ENCODE results near the gene BCAS3. TPM values are rescaled to one million over a fixed set of nuclear protein-coding genes. Genes with fewer than 3 reads are reported as not detected.

BCAS3 gene
- total RNA-seq, 2 experiments from 2014 or later: 20.1 to 31.8 TPM

GRCh38 chr17:61414936-61415251 lies 737.2 kb downstream of the BCAS3 start:
- Mint-ChIP-seq H3K9me3 (no peaks in the 10 kb centered on the region), H3K27ac (no peak overlapping the region), H3K36me3 (ENCODE audit: low read depth) (no peaks in the 10 kb centered on the region), H3K4me3 (peak overlapping the region; percentile 31), H3K27me3 (peaks cover 41% of the 10 kb centered on the region), H3K4me1 (ENCODE audit: low read depth) (peaks cover 10% of the 10 kb centered on the region)
- DNase-seq (no peak), ATAC-seq (ENCODE audit: poor library complexity) (no peak)
- TF ChIP-seq, protein P1, sequence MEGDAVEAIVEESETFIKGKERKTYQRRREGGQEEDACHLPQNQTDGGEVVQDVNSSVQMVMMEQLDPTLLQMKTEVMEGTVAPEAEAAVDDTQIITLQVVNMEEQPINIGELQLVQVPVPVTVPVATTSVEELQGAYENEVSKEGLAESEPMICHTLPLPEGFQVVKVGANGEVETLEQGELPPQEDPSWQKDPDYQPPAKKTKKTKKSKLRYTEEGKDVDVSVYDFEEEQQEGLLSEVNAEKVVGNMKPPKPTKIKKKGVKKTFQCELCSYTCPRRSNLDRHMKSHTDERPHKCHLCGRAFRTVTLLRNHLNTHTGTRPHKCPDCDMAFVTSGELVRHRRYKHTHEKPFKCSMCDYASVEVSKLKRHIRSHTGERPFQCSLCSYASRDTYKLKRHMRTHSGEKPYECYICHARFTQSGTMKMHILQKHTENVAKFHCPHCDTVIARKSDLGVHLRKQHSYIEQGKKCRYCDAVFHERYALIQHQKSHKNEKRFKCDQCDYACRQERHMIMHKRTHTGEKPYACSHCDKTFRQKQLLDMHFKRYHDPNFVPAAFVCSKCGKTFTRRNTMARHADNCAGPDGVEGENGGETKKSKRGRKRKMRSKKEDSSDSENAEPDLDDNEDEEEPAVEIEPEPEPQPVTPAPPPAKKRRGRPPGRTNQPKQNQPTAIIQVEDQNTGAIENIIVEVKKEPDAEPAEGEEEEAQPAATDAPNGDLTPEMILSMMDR (IDR thresholded peaks at IDR 0.05): no peak
- Histone ChIP-seq H3K36me3 (ENCODE audit: insufficient read depth, low read length) (no peaks in the 10 kb centered on the region), H3K9me3 (ENCODE audit: control insufficient read depth in 1 of 2, insufficient read depth in 1 of 2, low read length in 2 of 2) (peaks cover 0 to 25% of the 10 kb centered on the region in 2 experiments), H3K4me3 (ENCODE audit: low read length) (no peak overlapping the region), H3K27ac (ENCODE audit: low read depth in 1 of 2, low read length in 2 of 2) (no peak overlapping the region), H3K27me3 (ENCODE audit: control insufficient read depth in 1 of 2, insufficient read depth in 2 of 2, low read length in 2 of 2) (peaks cover 26 to 28% of the 10 kb centered on the region in 2 experiments), H3K4me1 (ENCODE audit: insufficient read depth, low read length) (peaks cover 45% of the 10 kb centered on the region)
- intact Hi-C loops (cut with DNase I, micrococcal nuclease): loop anchor here (5.0 to 10.0 kb wide), 4 partner anchors 422 to 693 kb away; partner anchors contain the start of genes INTS2 (in 1 of the 2) and MED13 (in 1 of the 2)
- CTCF ChIA-PET: no interaction called here
- POLR2A ChIA-PET: no interaction called here

GRCh38 chr17:61415374-61416210 lies 737.9 kb downstream of the BCAS3 start:
- no peaks in the 10 kb centered on the region for H3K9me3 Mint-ChIP-seq
- CTCF ChIA-PET: no interaction called here
- DNase-seq (peak in 1 of 14 experiments; percentile 7), ATAC-seq (ENCODE audit: poor library complexity) (no peak)
- peaks cover 41% of the 10 kb centered on the region for H3K27me3 Mint-ChIP-seq
- peaks cover 0 to 18% of the 10 kb centered on the region in 2 experiments for H3K9me3 ChIP-seq (ENCODE audit: control insufficient read depth in 1 of 2, insufficient read depth in 1 of 2, low read length in 2 of 2)
- no peaks in the 10 kb centered on the region for H3K36me3 Mint-ChIP-seq (ENCODE audit: low read depth)
- peak overlapping the region; percentile 31 for H3K4me3 Mint-ChIP-seq
- H3K27ac ChIP-seq (ENCODE audit: low read depth in 1 of 2, low read length in 2 of 2): no peak overlapping the region
- TF ChIP-seq, protein P1 (IDR thresholded peaks at IDR 0.05): no peak
- peaks cover 19 to 23% of the 10 kb centered on the region in 2 experiments for H3K27me3 ChIP-seq (ENCODE audit: control insufficient read depth in 1 of 2, insufficient read depth in 2 of 2, low read length in 2 of 2)
- peaks cover 38% of the 10 kb centered on the region for H3K4me1 ChIP-seq (ENCODE audit: insufficient read depth, low read length)
- POLR2A ChIA-PET: no interaction called here
- intact Hi-C loops (cut with DNase I, micrococcal nuclease): loop anchor here (10.0 kb wide), 2 partner anchors 509 to 649 kb away; partner anchors contain the start of genes INTS2 (in 1 of the 2) and MED13 (in 1 of the 2)
- H3K36me3 ChIP-seq (ENCODE audit: insufficient read depth, low read length): no peaks in the 10 kb centered on the region
- peaks cover 3% of the 10 kb centered on the region for H3K4me1 Mint-ChIP-seq (ENCODE audit: low read depth)
- H3K4me3 ChIP-seq (ENCODE audit: low read length): no peak overlapping the region
- no peak overlapping the region for H3K27ac Mint-ChIP-seq

- no peaks in the 10 kb centered on the region for H3K36me3 Mint-ChIP-seq (ENCODE audit: low read depth)
- ChIA-PET POLR2A (no interaction called here), CTCF (no interaction called here)
- DNase-seq: peak in 1 of 14 experiments; percentile 9
- no peak overlapping the region for H3K4me3 ChIP-seq (ENCODE audit: low read length)
- peaks cover 33% of the 10 kb centered on the region for H3K4me1 ChIP-seq (ENCODE audit: insufficient read depth, low read length)
- H3K27me3 Mint-ChIP-seq: peaks cover 44% of the 10 kb centered on the region
- no peak overlapping the region for H3K27ac ChIP-seq (ENCODE audit: low read depth in 1 of 2, low read length in 2 of 2)
- H3K27ac Mint-ChIP-seq: no peak overlapping the region
- no peaks in the 10 kb centered on the region for H3K4me1 Mint-ChIP-seq (ENCODE audit: low read depth)
- TF ChIP-seq, protein P1 (IDR thresholded peaks at IDR 0.05): no peak
- no peak overlapping the region for H3K4me3 Mint-ChIP-seq
- no peaks in the 10 kb centered on the region for H3K9me3 Mint-ChIP-seq
- intact Hi-C loops (cut with DNase I, micrococcal nuclease): loop anchor here (10.0 kb wide), 2 partner anchors 509 to 649 kb away; partner anchors contain the start of genes INTS2 (in 1 of the 2) and MED13 (in 1 of the 2)
- peaks cover 0 to 12% of the 10 kb centered on the region in 2 experiments for H3K9me3 ChIP-seq (ENCODE audit: control insufficient read depth in 1 of 2, insufficient read depth in 1 of 2, low read length in 2 of 2)
- peaks cover 20 to 24% of the 10 kb centered on the region in 2 experiments for H3K27me3 ChIP-seq (ENCODE audit: control insufficient read depth in 1 of 2, insufficient read depth in 2 of 2, low read length in 2 of 2)
- no peak for ATAC-seq (ENCODE audit: poor library complexity)
- H3K36me3 ChIP-seq (ENCODE audit: insufficient read depth, low read length): no peaks in the 10 kb centered on the region
Measured at GRCh38 chr17:61416211-61416539, 738.5 kb downstream of the BCAS3 start.
